Retina (tissue), 1 donor: Measurements from ENCODE around the gene LILRB5.
A peak's percentile ranks its signal among the peaks of the same experiment; 100 is the strongest.
"Not testable (repeated sequence)": the region's sequence is repeated elsewhere in the genome, so short reads cannot be mapped to it uniquely, and the experiment has no call there.

Experiments
- DNase-seq: peaks from one replicate; pipeline ENCODE4 v3.0.0-alpha.2; 2016

The LILRB5 gene

GRCh38 chr19:54240372-54241336, 16.4 kb downstream of the LILRB5 start:
- DNase-seq, result not testable (repeated sequence)

GRCh38 chr19:54239491-54240371, 17.3 kb downstream of the LILRB5 start:
- DNase-seq, result not testable (repeated sequence)

GRCh38 chr19:54233941-54234340, 23.1 kb downstream of the LILRB5 start:
- no peak for DNase-seq

GRCh38 chr19:54231077-54231931, 25.8 kb downstream of the LILRB5 start:
- peak; percentile 91 for DNase-seq

GRCh38 chr19:54230031-54230430, 27.0 kb downstream of the LILRB5 start:
- DNase-seq, result no peak

- no peak for DNase-seq
These were observed 27.9 kb downstream of the LILRB5 start for GRCh38 chr19:54229146-54229545.

- not testable (repeated sequence) for DNase-seq
These were observed 32.5 kb downstream of the LILRB5 start for GRCh38 chr19:54224619-54225018.

GRCh38 chr19:54223937-54224281, 33.2 kb downstream of the LILRB5 start:
- not testable (repeated sequence) for DNase-seq

GRCh38 chr19:54223277-54223936, 33.7 kb downstream of the LILRB5 start:
- DNase-seq, result not testable (repeated sequence)

- not testable (repeated sequence) for DNase-seq
These were observed 34.4 kb downstream of the LILRB5 start, which contains the start of gene LILRB3 for GRCh38 chr19:54222474-54223276. Gene LILRB3, minus strand, starts transcription at chr19:54223007. Its CDS starts 31 bp downstream, at chr19:54222976.

GRCh38 chr19:54221947-54222346, 35.1 kb downstream of the LILRB5 start:
- DNase-seq, result not testable (repeated sequence)

- not testable (repeated sequence) for DNase-seq
These were observed 37.4 kb downstream of the LILRB5 start for GRCh38 chr19:54219702-54220101.

- DNase-seq, result no peak
These were observed 38.0 kb downstream of the LILRB5 start for GRCh38 chr19:54218960-54219661.

- DNase-seq, result no peak
These were observed 38.8 kb downstream of the LILRB5 start for GRCh38 chr19:54218259-54218658.

GRCh38 chr19:54217517-54218247, 39.4 kb downstream of the LILRB5 start:
- not testable (repeated sequence) for DNase-seq

GRCh38 chr19:54216869-54217268, 40.2 kb downstream of the LILRB5 start:
- no peak for DNase-seq

GRCh38 chr19:54214734-54215133, 42.3 kb downstream of the LILRB5 start:
- not testable (repeated sequence) for DNase-seq

- not testable (repeated sequence) for DNase-seq
These were observed 42.9 kb downstream of the LILRB5 start for GRCh38 chr19:54214217-54214616.

- no peak for DNase-seq
These were observed 45.8 kb downstream of the LILRB5 start for GRCh38 chr19:54211235-54211634.
